Keratinocyte (primary cell): Measurements from ENCODE around the gene SAYSD1.

Experiments used
- CTCF ChIP-seq, 3 experiments: IDR thresholded peaks in 1 of 3; conservative IDR thresholded peaks in 1 of 3; optimal IDR thresholded peaks in 1 of 3; 2 replicates in 2 of 3; 3 replicates in 1 of 3; pipeline versions ENCODE3 to v1.5.1; 2011; ENCODE audit warnings: low read length in 3 of 3, mild to moderate bottlenecking in 3 of 3, moderate library complexity in 2 of 3, control low read depth in 1 of 3, inconsistent platforms in 1 of 3; ENCODE audit not compliant: insufficient read depth in 2 of 3; ENCODE audit errors: extremely low read depth in 1 of 3
- EZH2 ChIP-seq: IDR thresholded peaks from one replicate; pipeline ENCODE4 v1.6.1; 2012; ENCODE audit warnings: inconsistent platforms, mild to moderate bottlenecking, low read length, moderate library complexity

- TF ChIP-seq CTCF (optimal IDR thresholded peaks at IDR 0.05 in 1 of 3, IDR thresholded peaks at IDR 0.05 in 1 of 3, conservative IDR thresholded peaks at IDR 0.05 in 1 of 3; ENCODE audit: extremely low read depth in 1 of 3, insufficient read depth in 2 of 3, low read length in 3 of 3): no peak
- no peak for TF ChIP-seq EZH2
Observed at GRCh38 chr6:39057251-39058155, 57.5 kb downstream of the SAYSD1 start.
